LHCN-M2 (cell line): Measurements from ENCODE around the gene TMEM158. TPM values are rescaled to one million over a fixed set of nuclear protein-coding genes. Genes with fewer than 3 reads are reported as not detected.

ENCODE experiments used
- DNase-seq: peaks from one replicate; pipeline ENCODE4 v3.0.0-alpha.2; 2012; ENCODE audit warnings: low read depth
- total RNA-seq: library from RNA; depleted of rRNA; stranded (reverse); fragments of >200 nt; gene quantifications from 2 replicates; pipeline ENCODE4 v1.2.3, GENCODE V29; 2014

Gene TMEM158
- total RNA-seq, 1 experiment from 2014 or later, result 181 TPM

DNA sequence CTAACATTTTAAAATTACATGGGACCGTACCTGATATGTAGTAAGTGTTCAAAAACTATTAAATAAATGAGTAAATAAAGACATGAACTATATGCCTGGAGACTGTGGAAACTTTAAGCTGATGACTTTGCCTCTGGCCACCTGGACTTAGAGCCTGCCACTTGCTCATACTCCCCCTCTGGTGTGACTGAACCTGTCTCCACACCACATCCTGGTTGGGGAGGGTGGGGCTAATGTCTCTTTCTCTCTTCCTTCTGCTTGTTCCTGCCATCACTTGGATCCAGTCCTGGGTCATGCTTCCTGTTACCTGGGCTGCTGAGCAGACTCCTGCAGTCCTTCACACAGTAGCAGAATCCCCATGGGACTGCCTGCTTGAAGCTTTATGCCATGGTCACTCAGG lies 8.2 kb upstream of the TMEM158 start:
- no peak for DNase-seq

DNA sequence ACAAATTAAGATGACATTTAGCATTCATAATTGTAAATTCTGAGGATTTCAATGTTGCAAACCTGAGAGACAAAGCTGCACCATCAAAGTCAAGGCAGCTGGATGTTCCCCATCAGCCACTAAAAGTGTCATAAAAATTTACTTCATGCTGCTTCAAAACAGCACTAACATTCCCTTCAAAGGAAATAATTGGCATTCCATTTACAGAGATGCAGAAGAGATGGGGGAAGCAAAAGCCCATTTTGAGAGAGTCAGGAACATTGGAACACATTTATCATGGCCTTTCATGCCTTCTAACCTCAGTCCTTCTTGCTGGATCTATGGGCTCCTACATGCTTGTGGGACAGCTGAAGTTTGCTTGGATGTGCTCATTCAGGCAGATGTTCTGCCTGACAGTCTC lies 6.4 kb upstream of the TMEM158 start:
- DNase-seq, result no peak

DNA sequence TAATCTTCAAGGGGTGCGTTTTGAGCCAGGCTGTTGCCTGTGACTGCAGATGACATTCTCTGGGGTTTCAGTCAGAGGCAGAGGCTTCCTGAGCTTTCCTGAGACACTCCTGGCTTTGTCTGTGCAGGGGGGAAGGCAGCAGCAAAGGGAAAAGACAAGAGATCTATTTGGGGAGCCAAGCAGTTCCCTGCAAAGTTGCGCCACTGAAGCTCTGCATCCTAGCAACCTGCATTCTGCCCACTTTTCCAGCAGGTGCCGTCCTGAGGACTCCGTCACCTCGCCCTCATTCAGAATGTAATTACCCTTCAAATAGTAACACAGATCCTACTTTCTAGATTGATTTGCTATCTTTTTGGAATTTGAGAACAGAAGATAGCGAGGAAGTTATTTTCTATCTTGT lies 1.9 kb upstream of the TMEM158 start:
- no peak for DNase-seq

DNA sequence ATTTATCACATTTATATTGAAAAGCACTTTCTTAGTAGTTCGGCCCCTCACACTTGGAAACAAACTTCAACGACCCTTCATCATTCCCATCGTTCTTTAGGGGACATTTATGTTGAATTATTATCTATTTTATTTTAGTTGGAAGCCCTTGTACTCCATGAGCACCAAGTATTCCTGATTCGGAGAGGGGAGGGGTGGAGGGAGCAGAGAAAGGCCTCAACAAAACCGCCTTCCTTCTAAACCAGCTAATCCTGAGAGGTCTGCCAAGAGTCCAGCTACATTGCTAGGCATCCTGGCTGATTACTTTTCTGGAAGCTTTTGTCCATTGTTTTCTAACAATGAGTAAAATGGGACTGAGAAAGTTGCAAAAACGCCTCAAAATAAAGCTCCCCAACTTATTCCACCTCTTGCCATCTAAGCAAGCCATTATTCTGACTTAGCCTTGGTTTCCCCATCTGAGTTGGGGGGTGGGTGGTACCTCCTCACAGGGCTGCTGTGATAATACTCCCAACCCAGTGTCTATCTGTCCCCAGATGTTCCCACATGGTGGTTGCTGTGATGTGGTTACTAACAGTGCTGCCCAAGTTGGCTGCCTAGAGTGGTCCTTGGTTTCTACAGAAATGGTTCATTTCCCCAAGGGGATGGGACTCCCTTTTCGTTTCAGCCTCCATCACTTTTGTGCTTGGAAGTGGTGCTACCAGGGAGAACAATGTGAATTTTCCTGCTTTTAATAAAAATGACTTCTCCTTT lies 1.2 kb upstream of the TMEM158 start:
- no peak for DNase-seq

DNA sequence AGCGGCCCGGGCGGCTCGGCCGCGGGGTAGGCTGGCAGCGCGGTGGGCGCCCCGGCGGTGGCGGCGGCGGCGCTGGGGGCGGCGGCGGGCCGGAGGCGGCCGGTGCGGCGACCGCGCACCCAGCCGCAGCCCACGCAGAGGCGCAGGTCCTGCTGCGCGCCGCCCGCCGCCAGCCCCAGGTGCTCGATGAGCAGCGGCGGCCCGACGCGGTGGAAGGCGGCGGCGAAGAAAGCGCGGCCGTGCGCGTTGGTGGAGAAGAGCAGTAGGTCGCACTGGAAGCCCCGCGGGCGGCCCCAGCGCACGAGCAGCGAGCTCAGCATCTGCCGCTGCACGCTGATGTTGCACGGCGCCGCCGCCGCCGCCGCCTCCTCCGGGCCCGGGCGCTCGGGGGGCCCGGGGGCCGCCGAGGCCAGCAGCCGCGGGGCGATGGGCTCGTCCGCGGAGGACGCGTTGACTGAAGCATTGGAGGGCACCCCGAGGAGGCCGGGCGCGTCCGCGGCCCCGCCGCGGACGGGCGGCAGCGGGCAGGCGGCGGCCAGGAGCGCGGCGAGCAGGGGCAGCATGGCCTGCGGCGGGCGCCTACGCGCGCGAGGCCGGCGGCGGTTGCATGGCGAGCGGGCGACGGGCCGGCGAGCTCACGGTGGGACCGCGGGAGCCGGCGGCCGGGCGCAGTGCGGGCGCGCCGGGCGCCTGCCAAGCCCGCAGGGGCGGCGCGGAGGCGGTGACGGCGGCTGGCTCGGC lies 452 bp downstream of the TMEM158 start:
- DNase-seq, result peak; percentile 26

DNA sequence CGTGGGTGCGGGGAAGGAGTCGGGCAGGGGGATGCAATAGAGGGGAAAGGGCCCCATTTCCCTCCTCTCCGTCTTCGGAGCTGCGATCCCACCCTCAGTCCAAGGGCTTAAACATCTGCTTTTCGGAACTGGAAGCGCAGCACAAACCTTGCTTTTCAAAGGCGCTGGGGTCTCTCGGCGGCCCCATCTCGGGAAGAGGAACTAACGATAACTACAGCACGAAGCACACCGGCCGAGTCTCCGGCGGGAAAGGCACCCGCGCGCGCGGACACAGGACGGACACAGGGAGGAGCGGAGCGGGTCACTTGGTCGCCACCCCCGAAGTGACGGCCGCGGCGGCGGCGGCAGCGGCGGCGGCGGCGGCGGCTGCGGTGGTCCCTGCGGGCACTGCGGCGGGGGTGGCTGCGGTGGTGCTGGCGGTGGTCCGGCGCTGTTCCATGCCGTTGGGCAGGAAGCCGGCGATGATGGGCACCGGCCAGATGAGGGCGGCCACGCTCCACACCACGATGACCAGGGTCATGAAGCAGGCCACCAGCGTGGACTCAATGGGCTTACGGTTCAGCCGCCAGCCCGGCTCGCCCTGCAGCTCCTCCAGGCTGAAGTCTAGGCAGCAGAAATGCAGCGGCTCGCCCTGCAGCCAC lies 1.1 kb downstream of the TMEM158 start:
- peak; percentile 81 for DNase-seq

DNA sequence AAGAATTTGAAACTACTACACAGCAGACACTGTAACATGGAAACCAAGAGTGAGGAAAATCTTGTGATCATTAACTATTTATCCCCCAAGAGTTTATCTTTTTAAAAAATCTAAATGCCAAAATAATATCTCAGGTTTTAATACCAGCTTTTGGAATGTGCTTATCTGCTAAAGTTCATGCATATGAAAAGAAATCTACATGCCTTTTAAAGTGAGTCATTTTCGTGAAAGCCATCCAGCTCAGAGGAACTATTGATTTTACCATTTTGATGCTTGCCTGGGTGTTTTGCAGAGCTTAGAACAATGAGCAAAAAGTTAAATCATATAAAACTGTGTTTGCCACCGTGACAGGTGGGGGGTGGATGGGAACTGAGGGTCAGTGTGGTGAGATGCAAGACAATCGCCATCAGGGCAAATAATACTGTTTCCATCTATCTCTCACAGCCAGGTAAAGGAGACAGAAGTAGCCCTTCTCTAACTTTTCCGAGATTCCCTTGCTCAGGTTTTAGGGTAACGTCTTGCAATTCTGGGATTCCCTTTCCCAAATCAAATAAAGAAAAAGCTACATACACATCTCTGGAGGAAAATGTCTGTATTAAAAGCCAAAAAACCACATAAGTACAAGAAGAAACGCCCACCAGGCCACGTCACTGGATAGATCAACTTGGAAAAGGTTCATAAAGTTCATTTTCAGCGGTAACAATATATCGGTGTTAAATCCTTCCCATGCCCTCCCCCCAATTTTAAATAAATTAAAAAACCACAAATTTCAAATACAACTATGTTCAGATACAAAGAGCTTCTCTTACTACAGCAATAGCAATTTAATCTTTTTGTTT lies 2.0 kb downstream of the TMEM158 start:
- peak; percentile 45 for DNase-seq

DNA sequence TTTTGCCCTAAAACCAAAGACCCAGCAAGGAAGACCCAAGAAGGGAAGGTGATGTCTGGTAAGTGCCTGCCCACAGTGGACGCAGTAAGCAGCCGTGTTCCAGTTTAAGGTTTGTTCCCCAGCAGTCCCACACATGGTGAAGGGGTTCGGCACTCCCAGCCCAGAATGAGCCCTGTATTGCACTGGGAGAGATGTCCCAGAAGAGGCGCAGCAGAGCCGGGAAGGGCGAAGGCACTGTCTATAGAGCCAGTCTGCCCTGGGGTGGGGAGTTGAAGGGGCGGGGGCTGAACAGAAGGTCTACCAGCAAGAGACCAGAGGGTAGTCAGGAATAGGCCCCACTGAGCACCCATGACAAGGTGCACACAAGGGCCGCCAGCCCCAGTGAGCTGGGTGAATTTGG lies 6.4 kb downstream of the TMEM158 start:
- DNase-seq, result no peak

DNA sequence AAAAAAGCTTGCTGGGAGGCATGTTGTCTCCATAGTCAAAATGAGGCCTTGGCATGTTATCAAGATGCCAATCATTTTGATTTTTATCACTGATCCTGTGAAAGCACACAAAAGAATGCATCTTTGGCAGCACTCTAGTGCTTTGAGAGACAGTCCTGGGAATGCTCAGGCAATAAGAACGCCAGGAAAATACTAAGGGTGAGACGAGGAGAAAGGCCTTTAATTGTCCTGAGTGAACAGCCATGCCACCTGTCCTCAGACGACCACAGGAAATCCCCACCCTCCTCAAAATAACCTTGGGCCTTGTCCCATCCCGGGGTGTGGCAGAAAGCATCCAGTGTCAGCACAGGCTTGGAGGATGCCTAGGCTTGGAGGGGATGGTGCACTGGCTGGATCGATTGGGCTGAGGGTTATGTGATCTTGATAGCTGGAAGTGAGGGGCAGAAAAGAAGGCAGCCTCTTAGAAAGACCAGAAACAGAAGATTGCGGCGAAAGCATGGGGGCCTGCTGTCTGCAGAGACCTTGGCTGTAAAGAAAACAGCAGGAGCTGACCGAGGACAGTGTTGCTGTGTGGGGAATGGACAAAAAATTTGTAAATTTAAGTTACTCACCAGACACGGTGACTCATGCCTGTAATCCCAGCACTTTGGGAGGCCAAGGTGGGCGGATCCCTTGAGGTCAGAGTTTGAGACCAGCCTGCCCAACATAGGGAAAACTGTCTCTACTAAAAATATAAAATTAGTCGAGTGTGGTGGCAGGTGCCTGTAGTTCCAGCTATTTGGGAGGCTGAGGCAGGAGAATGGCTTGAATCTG lies 7.3 kb downstream of the TMEM158 start:
- DNase-seq, result peak; percentile 86

DNA sequence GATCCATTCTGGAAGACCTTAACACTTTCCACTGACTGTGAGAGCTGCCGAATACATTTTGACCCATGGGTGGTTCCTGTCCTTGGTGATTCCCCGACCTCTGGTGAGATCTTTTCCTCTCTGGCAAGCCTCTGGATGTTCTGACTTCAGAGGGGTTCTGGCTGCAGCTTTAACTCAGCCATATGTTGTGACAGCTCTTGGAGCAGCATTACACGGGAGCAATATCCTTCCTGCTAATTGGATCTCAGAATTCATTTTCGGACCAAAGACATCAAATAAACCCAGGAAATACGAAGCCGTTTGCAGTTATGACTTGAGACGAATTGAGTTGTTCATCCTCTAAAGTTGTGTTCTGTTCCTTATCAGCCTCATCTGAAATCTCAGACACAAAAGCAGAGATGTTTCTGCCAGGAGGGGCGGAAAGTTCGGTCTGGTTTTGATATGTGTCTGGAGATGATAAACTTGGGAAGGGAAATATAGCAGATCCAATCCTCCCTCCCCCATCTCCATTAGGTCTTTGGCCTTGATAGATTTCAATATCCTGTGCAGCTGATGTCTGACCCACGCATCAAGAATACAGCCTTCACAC lies 10.0 kb downstream of the TMEM158 start:
- DNase-seq, result no peak

DNA sequence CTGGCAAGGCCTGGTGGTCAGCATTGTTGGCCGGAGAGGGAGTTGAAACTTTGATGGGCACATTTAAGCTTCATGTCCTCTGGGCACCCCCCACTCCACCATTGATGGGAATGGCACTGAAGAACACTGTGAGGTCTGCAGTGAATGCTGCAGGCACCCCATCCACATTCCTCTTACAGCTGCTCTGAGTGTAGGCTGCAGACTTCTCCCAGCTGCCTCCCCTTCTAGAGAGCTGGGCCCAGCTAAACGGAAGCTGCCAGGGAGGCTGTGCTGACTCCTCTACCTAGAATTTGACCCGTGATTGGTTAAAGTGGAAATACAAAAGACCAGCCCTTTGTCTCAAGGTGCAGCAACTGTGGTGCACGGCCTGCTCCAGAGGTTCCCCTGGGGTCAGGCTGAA lies 10.6 kb downstream of the TMEM158 start:
- DNase-seq, result no peak

DNA sequence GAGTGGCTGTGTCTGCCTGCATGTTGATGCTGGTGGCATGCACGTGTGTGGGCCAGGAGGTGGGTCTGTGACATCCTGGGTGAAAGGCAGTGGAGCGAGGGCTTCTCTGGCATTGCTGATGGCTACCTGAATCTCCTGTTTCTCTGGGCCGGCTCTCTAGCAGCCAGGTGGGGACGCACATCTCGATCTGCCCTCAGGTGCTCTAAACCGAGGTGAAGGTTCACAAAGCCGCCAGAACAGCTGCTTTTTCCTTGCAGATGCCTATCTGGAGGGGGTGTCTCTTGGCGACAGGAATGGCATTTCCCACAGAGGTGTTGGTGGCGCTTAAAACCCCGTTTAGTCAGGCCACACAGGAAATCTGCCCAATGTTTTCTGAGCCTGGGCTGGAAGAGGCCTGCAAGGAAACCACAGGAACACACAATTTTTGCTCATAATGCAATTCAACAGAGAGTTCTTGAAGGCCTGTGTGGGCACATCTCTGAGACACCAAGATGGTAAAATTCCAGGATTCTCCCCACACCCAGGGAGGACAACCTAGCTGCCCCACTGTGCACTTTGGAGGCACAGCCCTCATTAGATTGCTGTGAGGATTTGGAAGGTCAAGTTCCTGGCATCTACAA lies 11.9 kb downstream of the TMEM158 start:
- DNase-seq, result no peak

DNA sequence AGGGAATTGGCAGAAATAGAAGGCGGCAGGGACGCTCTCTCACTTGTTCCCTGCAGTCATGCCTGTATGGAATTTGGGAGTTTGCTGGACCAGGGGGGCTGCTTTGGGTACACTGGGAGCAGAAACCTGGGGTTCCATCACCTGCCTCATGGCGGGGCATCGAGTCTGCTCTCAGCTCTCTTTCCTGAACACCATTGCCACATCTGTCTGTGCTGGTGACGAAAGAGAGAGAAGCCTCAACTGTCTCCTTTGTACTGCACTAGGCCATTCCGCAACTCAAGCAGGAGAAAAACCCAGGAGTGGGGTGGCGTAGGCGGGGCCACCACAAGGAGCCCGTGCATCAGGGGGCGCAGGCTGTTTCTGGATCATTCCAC lies 14.0 kb downstream of the TMEM158 start:
- DNase-seq, result no peak

DNA sequence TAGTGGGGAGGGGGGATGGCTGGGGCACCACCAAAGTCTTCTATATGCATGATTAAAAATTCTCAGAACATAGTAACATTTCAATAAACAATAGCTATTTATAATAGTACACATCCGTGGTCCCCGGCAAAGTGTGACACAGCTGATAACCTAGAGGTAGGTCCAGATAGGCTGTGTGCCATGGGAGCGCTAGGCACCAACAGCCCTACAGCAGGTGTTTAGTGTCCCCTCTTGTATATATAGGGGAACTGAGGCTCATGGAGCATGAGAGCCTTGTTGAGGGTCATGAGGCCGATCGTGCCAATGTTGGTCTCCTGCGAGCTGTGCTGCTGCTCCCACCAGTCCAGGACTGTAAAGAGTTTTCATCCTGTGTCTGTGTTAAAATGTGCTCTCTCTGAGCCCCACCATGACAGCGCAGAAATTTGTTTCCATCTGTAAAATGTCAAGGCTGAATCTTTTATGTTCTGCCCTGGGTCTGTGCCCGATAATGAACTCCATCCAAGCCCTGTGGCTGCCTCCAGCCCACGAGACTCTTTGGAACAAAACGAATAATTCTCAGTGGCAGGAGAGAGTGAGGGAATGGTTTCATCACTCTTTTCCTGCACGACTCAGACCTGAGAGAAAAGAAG lies 14.5 kb downstream of the TMEM158 start:
- DNase-seq, result no peak

DNA sequence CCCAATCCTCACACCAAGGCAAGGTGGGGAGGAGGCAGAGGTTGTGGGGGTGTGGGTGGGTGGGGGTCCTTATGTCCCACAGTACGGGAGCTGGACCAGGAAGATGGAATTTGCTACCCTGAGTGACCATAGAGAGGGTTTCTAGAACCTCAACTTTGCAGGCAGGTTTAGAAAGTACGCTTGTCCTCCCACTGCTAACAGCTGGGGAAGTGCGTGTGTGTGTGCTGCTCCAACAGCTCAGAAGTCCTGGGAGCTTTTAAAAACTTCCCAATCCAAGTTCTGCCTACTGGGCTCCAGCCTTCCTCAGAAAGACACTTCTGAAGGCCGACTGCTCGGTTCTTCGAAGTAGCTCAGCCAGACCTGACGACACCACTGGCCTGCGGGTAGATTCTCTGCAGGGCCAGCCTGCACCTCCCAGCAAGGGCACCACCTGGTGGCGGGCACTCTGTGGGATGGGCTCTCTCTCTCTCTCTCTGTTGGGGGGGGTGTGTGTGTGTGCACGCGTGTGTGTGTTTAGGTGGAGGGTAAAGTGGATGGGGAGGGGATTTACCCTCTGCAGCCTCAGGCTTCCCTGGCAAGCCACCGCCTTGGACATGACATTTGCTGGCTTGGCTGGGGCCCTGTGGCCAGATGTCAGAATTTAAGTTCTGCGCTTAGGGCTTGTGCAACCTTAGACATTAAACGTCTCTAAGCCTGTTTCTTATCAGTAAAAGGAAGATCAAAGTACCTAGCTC lies 15.6 kb downstream of the TMEM158 start:
- peak; percentile 77 for DNase-seq

DNA sequence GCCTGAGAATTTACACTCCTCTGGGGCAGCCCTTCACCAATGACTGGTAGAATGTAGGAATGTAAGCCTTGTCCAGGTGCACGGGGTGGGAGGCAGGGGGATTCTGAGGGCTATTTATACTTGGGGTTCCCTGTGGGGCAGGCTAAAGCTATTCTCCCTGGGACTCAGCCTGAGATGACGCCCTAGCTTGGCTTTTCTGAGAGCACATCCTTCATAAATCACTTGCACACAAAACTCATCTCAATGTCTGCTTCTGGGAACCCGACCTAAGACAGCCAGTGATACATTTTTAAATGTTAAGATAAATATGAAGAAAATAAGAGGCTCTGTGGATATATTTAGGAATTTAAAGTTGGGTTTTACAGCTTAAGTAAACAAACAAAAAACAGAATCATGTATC lies 16.6 kb downstream of the TMEM158 start:
- DNase-seq, result no peak

DNA sequence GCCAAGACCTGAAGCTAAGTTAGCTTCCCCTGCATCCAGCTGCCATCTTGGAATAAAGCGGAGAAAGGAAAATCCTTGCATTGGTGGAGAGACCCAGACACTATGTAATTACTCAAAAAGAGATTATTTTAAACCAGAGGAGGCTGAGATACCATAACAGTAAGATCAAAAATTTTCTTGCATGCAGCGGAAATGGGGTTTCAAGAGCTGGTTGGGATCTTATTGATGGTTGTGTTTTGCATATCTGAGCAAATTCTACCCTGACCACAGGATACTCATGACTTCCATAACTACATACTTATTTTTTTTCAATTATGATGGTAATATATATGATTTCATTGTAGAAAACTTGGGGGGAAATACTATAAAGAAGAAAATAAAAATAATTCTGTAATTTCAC lies 17.5 kb downstream of the TMEM158 start:
- no peak for DNase-seq

DNA sequence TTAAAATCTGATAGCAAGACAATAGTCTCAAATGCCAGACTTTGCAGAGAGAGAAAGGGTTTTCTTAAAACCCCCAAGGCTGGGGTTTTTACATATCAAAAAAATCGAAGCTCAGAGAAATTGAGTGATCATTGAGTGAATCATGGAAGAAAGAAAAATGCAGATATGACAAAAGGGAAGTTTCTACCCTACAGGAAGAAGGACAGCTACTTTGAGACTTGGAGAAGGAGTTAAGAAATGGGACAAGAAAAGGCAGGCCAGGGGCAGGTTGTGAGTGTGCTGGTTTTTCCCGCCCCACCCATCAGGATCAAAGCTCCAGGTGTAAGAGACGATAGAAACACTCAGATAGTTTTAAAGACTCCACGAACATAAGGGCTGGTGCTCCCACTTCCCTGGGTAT lies 18.6 kb downstream of the TMEM158 start:
- no peak for DNase-seq

DNA sequence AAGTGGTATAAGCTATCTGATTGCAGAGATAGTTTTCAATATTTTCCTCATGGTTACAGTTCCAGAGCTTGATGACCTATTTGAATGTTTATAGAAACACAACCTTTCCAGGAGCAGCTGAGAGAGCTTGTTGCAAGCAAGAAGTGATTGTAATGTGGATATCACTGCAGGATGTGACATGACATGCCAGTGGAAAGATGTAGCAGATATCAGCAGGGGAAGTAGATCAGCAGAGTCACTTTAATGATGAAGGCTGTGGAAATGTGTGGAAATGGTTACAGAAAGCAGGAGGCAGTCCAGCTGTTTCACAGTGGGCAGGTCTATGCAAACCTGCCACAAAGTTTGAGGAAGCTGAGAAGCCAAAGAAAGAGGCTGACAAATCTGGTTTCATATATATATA lies 21.0 kb downstream of the TMEM158 start:
- peak; percentile 43 for DNase-seq
